Mesothelial cell of epicardium (in vitro differentiated cells): ENCODE results near the gene MLIP. TPM values are rescaled to one million over a fixed set of nuclear protein-coding genes. Genes with fewer than 3 reads are reported as not detected.
"Not testable (repeated sequence)": the region's sequence is repeated elsewhere in the genome, so short reads cannot be mapped to it uniquely, and the experiment has no call there.

Source experiments
- DNase-seq, 2 experiments: peaks; one replicate each; pipeline ENCODE4 v3.0.0; 2021; ENCODE audit warnings: low spot score in 2 of 2; ENCODE audit not compliant: unreplicated experiment in 2 of 2
- H3K27ac Mint-ChIP-seq: 2 replicates; pipeline ENCODE4 v1.8.0; 2021; ENCODE audit warnings: mixed read lengths
- H3K27me3 Mint-ChIP-seq: 2 replicates; pipeline ENCODE4 v1.8.0; 2021; ENCODE audit warnings: low read depth, mixed read lengths
- H3K36me3 Mint-ChIP-seq: 2 replicates; pipeline ENCODE4 v1.8.0; 2021; ENCODE audit warnings: mixed read lengths
- H3K4me1 Mint-ChIP-seq: 2 replicates; pipeline ENCODE4 v1.8.0; 2021; ENCODE audit warnings: mixed read lengths
- H3K4me3 Mint-ChIP-seq: 2 replicates; pipeline ENCODE4 v1.8.0; 2021; ENCODE audit warnings: mild to moderate bottlenecking, moderate library complexity, mixed read lengths
- H3K9me3 Mint-ChIP-seq: 2 replicates; pipeline ENCODE4 v1.8.0; 2021; ENCODE audit warnings: mixed read lengths
- CTCF ChIP-seq: fragments of 200-600 bp; sonication (generic); IDR thresholded peaks from one replicate; pipeline ENCODE4 v1.5.0; 2021; ENCODE audit warnings: antibody characterized with exemption; ENCODE audit not compliant: unreplicated experiment
- total RNA-seq: library from RNA; stranded (reverse); gene quantifications from 3 replicates; pipeline ENCODE4 v1.2.1, GENCODE V29; 2021

Gene MLIP
- total RNA-seq, 1 donor from 2014 or later, result 0.78 TPM

GRCh38 chr6:54196905-54197304 lies 85.7 kb downstream of the MLIP start:
- Mint-ChIP-seq H3K27ac (no peak overlapping the region), H3K36me3 (no peaks in the 10 kb centered on the region), H3K4me3 (no peak overlapping the region), H3K27me3 (no peaks in the 10 kb centered on the region), H3K9me3 (no peaks in the 10 kb centered on the region), H3K4me1 (peaks cover 9% of the 10 kb centered on the region)
- DNase-seq, result no peak
- no peak for TF ChIP-seq CTCF

GRCh38 chr6:54198134-54198533 lies 86.9 kb downstream of the MLIP start:
- H3K9me3 Mint-ChIP-seq, result no peaks in the 10 kb centered on the region
- no peak for TF ChIP-seq CTCF

GRCh38 chr6:54203474-54204035 lies 92.3 kb downstream of the MLIP start:
- not testable (repeated sequence) for H3K4me3 Mint-ChIP-seq, H3K27me3 Mint-ChIP-seq, DNase-seq, H3K27ac Mint-ChIP-seq, H3K4me1 Mint-ChIP-seq, H3K36me3 Mint-ChIP-seq, H3K9me3 Mint-ChIP-seq

More at GRCh38 chr6:54198134-54198533, 86.9 kb downstream of the MLIP start:
- Mint-ChIP-seq H3K27me3 (no peaks in the 10 kb centered on the region), H3K36me3 (no peaks in the 10 kb centered on the region), H3K4me3 (no peak overlapping the region), H3K27ac (no peak overlapping the region), H3K4me1 (peaks cover 7% of the 10 kb centered on the region)
- no peak for DNase-seq

- peaks cover 8% of the 10 kb centered on the region for H3K4me1 Mint-ChIP-seq
- no peak for DNase-seq
Measured at GRCh38 chr6:54204921-54205591, 93.8 kb downstream of the MLIP start.

GRCh38 chr6:54206510-54206909 lies 95.3 kb downstream of the MLIP start:
- H3K4me1 Mint-ChIP-seq, result peaks cover 8% of the 10 kb centered on the region
- no peak for TF ChIP-seq CTCF
- no peaks in the 10 kb centered on the region for H3K36me3 Mint-ChIP-seq
- H3K27me3 Mint-ChIP-seq, result no peaks in the 10 kb centered on the region
- no peak overlapping the region for H3K4me3 Mint-ChIP-seq
- peaks cover 4% of the 10 kb centered on the region for H3K9me3 Mint-ChIP-seq
- no peak for DNase-seq
- no peak overlapping the region for H3K27ac Mint-ChIP-seq

More at GRCh38 chr6:54204921-54205591, 93.8 kb downstream of the MLIP start:
- Mint-ChIP-seq H3K9me3 (peaks cover 4% of the 10 kb centered on the region), H3K27ac (no peak overlapping the region), H3K4me3 (no peak overlapping the region), H3K27me3 (no peaks in the 10 kb centered on the region), H3K36me3 (no peaks in the 10 kb centered on the region)
- TF ChIP-seq CTCF, result no peak

GRCh38 chr6:54209983-54210382 lies 98.7 kb downstream of the MLIP start:
- not testable (repeated sequence) for H3K4me1 Mint-ChIP-seq, H3K4me3 Mint-ChIP-seq, H3K9me3 Mint-ChIP-seq, DNase-seq, H3K27me3 Mint-ChIP-seq, H3K27ac Mint-ChIP-seq, H3K36me3 Mint-ChIP-seq

GRCh38 chr6:54214286-54214685 lies 103.0 kb downstream of the MLIP start:
- no peaks in the 10 kb centered on the region for H3K9me3 Mint-ChIP-seq
- no peaks in the 10 kb centered on the region for H3K27me3 Mint-ChIP-seq
- DNase-seq, result no peak
- H3K4me1 Mint-ChIP-seq, result no peaks in the 10 kb centered on the region
- no peak for TF ChIP-seq CTCF
- H3K36me3 Mint-ChIP-seq, result no peaks in the 10 kb centered on the region
- H3K27ac Mint-ChIP-seq, result no peak overlapping the region
- no peak overlapping the region for H3K4me3 Mint-ChIP-seq
